K562 (cell line): ENCODE measurements around the gene CBLC. TPM values are rescaled to one million over a fixed set of nuclear protein-coding genes. Genes with fewer than 3 reads are reported as not detected.

Experiments
- ASH1L ChIP-seq: fragments of 450-650 bp; IDR thresholded peaks from 2 replicates; pipeline ENCODE4 v1.6.1; 2018; ENCODE audit warnings: borderline replicate concordance, mild to moderate bottlenecking, low read depth; ENCODE audit not compliant: partially characterized antibody
- CAMTA2 ChIP-seq: fragments of 250-450 bp; sonication (Bioruptor Pico); conservative IDR thresholded peaks from 2 replicates; pipeline ENCODE4 v1.5.1; 2022
- CBFA2T2 ChIP-seq: fragments of 450-650 bp; conservative IDR thresholded peaks from 2 replicates; pipeline ENCODE4 v1.6.1; 2017; ENCODE audit warnings: mild to moderate bottlenecking
- CBFB ChIP-seq: sonication (generic); formaldehyde crosslinking; IDR thresholded peaks from 2 replicates; pipeline ENCODE4 v1.4.0; 2020; ENCODE audit warnings: mild to moderate bottlenecking, missing genetic modification reagents
- HDAC8 ChIP-seq: fragments of 450-650 bp; IDR thresholded peaks from 2 replicates; pipeline ENCODE4 v1.6.1; 2016; ENCODE audit warnings: mild to moderate bottlenecking, missing genetic modification characterization, moderate library complexity, missing compliant biosample characterization
- KHSRP ChIP-seq: fragments of 450-650 bp; IDR thresholded peaks from 2 replicates; pipeline ENCODE4 v1.6.1; 2017
- NFRKB ChIP-seq: fragments of 450-650 bp; IDR thresholded peaks from 2 replicates; pipeline ENCODE4 v1.6.1; 2016; ENCODE audit warnings: low read depth
- PCBP2 ChIP-seq: fragments of 200-400 bp; formaldehyde crosslinking; IDR thresholded peaks from 2 replicates; pipeline ENCODE4 v1.6.1; 2018; ENCODE audit warnings: low read length, low read depth, mild to moderate bottlenecking, moderate library complexity; ENCODE audit not compliant: poor library complexity, severe bottlenecking
- PPARD ChIP-seq: fragments of 250-450 bp; sonication (Bioruptor Pico); IDR thresholded peaks from 2 replicates; pipeline ENCODE4 v1.8.0; 2022; ENCODE audit warnings: inconsistent platforms, mild to moderate bottlenecking, moderate library complexity
- RBBP5 ChIP-seq: fragments of 200-600 bp; sonication (generic); IDR thresholded peaks from 2 replicates; pipeline ENCODE4 v1.6.1; 2012; ENCODE audit warnings: borderline replicate concordance, mild to moderate bottlenecking, low read length, control low read depth, inconsistent platforms; ENCODE audit not compliant: insufficient read depth, poor library complexity, severe bottlenecking
- RBM14 ChIP-seq: fragments of 200-400 bp; formaldehyde crosslinking; IDR thresholded peaks from 2 replicates; pipeline ENCODE4 v1.6.1; 2018; ENCODE audit warnings: low read depth, mild to moderate bottlenecking, low read length, moderate library complexity, borderline replicate concordance; ENCODE audit not compliant: insufficient read depth
- RUNX1 ChIP-seq: sonication (generic); IDR thresholded peaks from 2 replicates; pipeline ENCODE4 v1.6.1; 2016; ENCODE audit warnings: antibody characterized with exemption, low read depth
- SAFB ChIP-seq: fragments of 200-400 bp; formaldehyde crosslinking; IDR thresholded peaks from 2 replicates; pipeline ENCODE4 v1.6.1; 2017; ENCODE audit warnings: low read depth, low read length, borderline replicate concordance
- SNRNP70 ChIP-seq: fragments of 200-400 bp; formaldehyde crosslinking; optimal IDR thresholded peaks from 2 replicates; pipeline ENCODE3; 2017; ENCODE audit warnings: low read depth, low read length
- SRSF7 ChIP-seq: fragments of 200-400 bp; formaldehyde crosslinking; optimal IDR thresholded peaks from 2 replicates; pipeline ENCODE3; 2017; ENCODE audit warnings: mild to moderate bottlenecking, low read depth, low read length
- ZNF124 ChIP-seq: sonication (generic); formaldehyde crosslinking; IDR thresholded peaks from 2 replicates; pipeline ENCODE4 v1.8.1; 2022; ENCODE audit warnings: missing genetic modification reagents
- polyA plus RNA-seq, 8 experiments: library from polyadenylated mRNA; depleted of rRNA in 4 of 8; stranded (reverse) in 5 of 8; unstranded in 3 of 8; fragments of >200 nt; fragmentation: Nextera tagmentation in 2 of 8; fragmentation: Illumina TruSeq in 1 of 8; extraction: Ambion mirVana in 2 of 8; extraction: Trizol in 1 of 8; gene quantifications; 2 replicates each; pipeline versions ENCODE4 v1.2.1 to v1.2.3, GENCODE V29; 2011 to 2014; ENCODE audit warnings: inconsistent platforms in 1 of 8, missing spikeins in 1 of 8
- total RNA-seq, 7 experiments: library from RNA; depleted of rRNA in 6 of 7; stranded (reverse); fragments of >200 nt in 6 of 7; fragmentation: Illumina TruSeq in 2 of 7; extraction: Trizol in 2 of 7; gene quantifications; 2 replicates each; pipeline versions ENCODE4 v1.2.1 to v1.2.3, GENCODE V29; 2011 to 2021; ENCODE audit warnings: low replicate concordance in 1 of 7
- TF ChIP-seq, protein P1 (sequence below), 2 experiments: fragments of 150-350 bp in 1 of 2; IDR thresholded peaks; 2 replicates each; pipeline ENCODE4 v1.6.1; 2012 to 2016; ENCODE audit warnings: low read depth in 2 of 2, low read length in 2 of 2, mild to moderate bottlenecking in 1 of 2, moderate library complexity in 1 of 2
- TF ChIP-seq, protein P2 (sequence below), 3 experiments: fragments of 200-800 bp in 1 of 3; sonication (Bioruptor generic) in 1 of 3; sonication (generic) in 1 of 3; formaldehyde crosslinking in 1 of 3; IDR thresholded peaks; 2 replicates each; pipeline versions ENCODE4 v1.6.1 to v1.8.0; 2016 to 2022; ENCODE audit warnings: mild to moderate bottlenecking in 2 of 3, missing compliant biosample characterization in 2 of 3, missing genetic modification characterization in 2 of 3, missing genetic modification reagents in 1 of 3
- TF ChIP-seq, protein P3 (sequence below): fragments of 250-450 bp; sonication (Bioruptor Pico); IDR thresholded peaks from 2 replicates; pipeline ENCODE4 v1.9.0; 2021; ENCODE audit warnings: mild to moderate bottlenecking
- TF ChIP-seq, protein P4 (sequence below), 3 experiments: IDR thresholded peaks in 2 of 3; conservative IDR thresholded peaks in 1 of 3; 2 replicates each; pipeline ENCODE4 v1.5.1; 2011 to 2012; ENCODE audit warnings: low read length in 3 of 3, mild to moderate bottlenecking in 3 of 3, control low read depth in 2 of 3, improper control_type of control experiment in 1 of 3, inconsistent platforms in 1 of 3, low read depth in 1 of 3, mixed read lengths in 1 of 3, moderate library complexity in 1 of 3; ENCODE audit not compliant: insufficient read depth in 2 of 3

The CBLC gene
- total and polyA plus RNA-seq, 9 of the 15 experiments (the other 6 are each of a cell fraction or from before 2014, with no cell fraction given): 0.09 TPM; not detected in 8

DNA sequence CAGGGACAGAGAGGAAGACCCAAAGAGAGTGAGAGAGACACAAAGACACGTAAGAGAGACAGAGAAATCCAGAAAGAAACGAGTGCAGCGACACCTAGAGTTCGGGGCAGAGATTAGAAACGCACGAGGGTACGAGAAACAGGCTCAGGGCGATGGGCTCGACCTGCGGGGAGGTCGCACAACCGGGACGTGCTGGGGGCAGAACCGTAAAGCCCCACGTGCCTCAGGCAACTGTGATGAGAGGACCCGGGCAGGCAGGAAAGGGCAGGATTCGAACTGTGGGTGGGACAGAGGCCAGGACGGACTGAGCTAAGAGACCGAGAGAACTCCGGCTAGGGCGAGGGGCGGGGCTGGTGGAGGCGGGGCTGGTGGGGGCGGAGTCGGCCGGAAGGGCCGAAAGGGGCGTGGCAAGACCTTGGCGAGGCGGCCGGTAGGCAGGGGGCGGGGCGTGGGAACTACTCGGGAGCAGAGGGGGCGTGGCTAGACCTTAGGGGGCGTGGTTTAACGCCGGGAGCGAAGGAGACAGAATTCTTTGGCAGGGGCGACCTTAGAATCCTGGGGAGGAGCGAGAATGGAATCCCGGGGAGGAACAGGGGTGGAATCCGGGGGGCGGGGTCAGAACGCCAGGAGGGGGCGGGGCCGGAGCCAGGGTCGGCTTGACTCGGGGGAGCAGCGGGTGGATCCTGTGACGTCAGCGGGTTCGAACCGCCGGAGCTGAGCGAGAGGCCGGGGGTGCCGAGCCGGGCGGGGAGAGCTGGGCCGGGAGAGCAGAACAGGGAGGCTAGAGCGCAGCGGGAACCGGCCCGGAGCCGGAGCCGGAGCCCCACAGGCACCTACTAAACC is 68.1 kb downstream of the CBLC start, which contains the start of gene NECTIN2 (continued):
- TF ChIP-seq, protein P1, sequence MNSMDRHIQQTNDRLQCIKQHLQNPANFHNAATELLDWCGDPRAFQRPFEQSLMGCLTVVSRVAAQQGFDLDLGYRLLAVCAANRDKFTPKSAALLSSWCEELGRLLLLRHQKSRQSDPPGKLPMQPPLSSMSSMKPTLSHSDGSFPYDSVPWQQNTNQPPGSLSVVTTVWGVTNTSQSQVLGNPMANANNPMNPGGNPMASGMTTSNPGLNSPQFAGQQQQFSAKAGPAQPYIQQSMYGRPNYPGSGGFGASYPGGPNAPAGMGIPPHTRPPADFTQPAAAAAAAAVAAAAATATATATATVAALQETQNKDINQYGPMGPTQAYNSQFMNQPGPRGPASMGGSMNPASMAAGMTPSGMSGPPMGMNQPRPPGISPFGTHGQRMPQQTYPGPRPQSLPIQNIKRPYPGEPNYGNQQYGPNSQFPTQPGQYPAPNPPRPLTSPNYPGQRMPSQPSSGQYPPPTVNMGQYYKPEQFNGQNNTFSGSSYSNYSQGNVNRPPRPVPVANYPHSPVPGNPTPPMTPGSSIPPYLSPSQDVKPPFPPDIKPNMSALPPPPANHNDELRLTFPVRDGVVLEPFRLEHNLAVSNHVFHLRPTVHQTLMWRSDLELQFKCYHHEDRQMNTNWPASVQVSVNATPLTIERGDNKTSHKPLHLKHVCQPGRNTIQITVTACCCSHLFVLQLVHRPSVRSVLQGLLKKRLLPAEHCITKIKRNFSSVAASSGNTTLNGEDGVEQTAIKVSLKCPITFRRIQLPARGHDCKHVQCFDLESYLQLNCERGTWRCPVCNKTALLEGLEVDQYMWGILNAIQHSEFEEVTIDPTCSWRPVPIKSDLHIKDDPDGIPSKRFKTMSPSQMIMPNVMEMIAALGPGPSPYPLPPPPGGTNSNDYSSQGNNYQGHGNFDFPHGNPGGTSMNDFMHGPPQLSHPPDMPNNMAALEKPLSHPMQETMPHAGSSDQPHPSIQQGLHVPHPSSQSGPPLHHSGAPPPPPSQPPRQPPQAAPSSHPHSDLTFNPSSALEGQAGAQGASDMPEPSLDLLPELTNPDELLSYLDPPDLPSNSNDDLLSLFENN (IDR thresholded peaks at IDR 0.05; ENCODE audit: low read depth in 2 of 2, low read length in 2 of 2): no peak
- no peak for TF ChIP-seq CAMTA2 (CRISPR knock-in tag)
- no peak for TF ChIP-seq SAFB
- no peak for TF ChIP-seq SRSF7
- peak; percentile 12; the same call in 1 of the 2 replicates for TF ChIP-seq NFRKB
- no peak for TF ChIP-seq CBFB (CRISPR knock-in tag)
- TF ChIP-seq SNRNP70: no peak
- TF ChIP-seq RUNX1: no peak
- TF ChIP-seq PPARD: no peak
- no peak for TF ChIP-seq PCBP2
- TF ChIP-seq, protein P2, sequence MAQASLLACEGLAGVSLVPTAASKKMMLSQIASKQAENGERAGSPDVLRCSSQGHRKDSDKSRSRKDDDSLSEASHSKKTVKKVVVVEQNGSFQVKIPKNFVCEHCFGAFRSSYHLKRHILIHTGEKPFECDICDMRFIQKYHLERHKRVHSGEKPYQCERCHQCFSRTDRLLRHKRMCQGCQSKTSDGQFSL (CRISPR knock-in tag; IDR thresholded peaks at IDR 0.05): no peak
- TF ChIP-seq, protein P2 (tag; IDR thresholded peaks at IDR 0.05): 0 out of 4 replicates have a peak, but pooled peaks of 1 of the 2 experiments have one; percentile 25
- TF ChIP-seq, protein P3, sequence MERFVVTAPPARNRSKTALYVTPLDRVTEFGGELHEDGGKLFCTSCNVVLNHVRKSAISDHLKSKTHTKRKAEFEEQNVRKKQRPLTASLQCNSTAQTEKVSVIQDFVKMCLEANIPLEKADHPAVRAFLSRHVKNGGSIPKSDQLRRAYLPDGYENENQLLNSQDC (CRISPR knock-in tag): no peak
- TF ChIP-seq, protein P4, sequence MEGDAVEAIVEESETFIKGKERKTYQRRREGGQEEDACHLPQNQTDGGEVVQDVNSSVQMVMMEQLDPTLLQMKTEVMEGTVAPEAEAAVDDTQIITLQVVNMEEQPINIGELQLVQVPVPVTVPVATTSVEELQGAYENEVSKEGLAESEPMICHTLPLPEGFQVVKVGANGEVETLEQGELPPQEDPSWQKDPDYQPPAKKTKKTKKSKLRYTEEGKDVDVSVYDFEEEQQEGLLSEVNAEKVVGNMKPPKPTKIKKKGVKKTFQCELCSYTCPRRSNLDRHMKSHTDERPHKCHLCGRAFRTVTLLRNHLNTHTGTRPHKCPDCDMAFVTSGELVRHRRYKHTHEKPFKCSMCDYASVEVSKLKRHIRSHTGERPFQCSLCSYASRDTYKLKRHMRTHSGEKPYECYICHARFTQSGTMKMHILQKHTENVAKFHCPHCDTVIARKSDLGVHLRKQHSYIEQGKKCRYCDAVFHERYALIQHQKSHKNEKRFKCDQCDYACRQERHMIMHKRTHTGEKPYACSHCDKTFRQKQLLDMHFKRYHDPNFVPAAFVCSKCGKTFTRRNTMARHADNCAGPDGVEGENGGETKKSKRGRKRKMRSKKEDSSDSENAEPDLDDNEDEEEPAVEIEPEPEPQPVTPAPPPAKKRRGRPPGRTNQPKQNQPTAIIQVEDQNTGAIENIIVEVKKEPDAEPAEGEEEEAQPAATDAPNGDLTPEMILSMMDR (IDR thresholded peaks at IDR 0.05 in 2 of 3, conservative IDR thresholded peaks at IDR 0.05 in 1 of 3; ENCODE audit: insufficient read depth in 2 of 3, low read depth in 1 of 3, low read length in 3 of 3): peak; percentile 76 to 92 (median 87)
- TF ChIP-seq CBFA2T2: no peak
- no peak for TF ChIP-seq ASH1L
- TF ChIP-seq RBM14: no peak
- no peak for TF ChIP-seq HDAC8 (tag)
- TF ChIP-seq ZNF124 (CRISPR knock-in tag): no peak
- no peak for TF ChIP-seq KHSRP
- peak; percentile 34 for TF ChIP-seq RBBP5
